ENCODE data around the gene CD48.

DNA sequence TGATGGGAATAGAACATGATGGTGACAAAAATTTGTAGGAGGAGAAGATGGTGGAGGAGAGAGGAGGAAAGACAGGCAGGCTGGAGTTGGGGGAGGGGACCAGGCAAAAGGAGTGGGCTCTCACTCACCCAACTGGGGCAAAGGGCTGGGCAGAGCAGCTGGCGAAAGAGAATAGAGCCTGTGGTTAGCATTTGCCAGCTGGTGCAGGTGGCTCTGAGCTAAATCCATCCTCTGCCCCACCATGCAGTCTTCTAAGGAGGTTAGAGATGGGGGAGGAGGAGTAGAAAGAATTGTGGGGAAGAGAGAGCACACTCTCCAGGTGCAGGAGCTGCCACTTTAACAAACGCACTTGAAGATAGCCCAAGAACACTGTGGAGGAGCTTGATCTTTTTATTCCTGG is 37.2 kb downstream of the CD48 start:
- TF ChIP-seq, protein P1, sequence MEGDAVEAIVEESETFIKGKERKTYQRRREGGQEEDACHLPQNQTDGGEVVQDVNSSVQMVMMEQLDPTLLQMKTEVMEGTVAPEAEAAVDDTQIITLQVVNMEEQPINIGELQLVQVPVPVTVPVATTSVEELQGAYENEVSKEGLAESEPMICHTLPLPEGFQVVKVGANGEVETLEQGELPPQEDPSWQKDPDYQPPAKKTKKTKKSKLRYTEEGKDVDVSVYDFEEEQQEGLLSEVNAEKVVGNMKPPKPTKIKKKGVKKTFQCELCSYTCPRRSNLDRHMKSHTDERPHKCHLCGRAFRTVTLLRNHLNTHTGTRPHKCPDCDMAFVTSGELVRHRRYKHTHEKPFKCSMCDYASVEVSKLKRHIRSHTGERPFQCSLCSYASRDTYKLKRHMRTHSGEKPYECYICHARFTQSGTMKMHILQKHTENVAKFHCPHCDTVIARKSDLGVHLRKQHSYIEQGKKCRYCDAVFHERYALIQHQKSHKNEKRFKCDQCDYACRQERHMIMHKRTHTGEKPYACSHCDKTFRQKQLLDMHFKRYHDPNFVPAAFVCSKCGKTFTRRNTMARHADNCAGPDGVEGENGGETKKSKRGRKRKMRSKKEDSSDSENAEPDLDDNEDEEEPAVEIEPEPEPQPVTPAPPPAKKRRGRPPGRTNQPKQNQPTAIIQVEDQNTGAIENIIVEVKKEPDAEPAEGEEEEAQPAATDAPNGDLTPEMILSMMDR (IDR thresholded peaks at IDR 0.05; ENCODE audit: low read depth, low read length): no peak
- no peak for TF ChIP-seq EZH2phosphoT487 (IDR thresholded peaks at IDR 0.05; ENCODE audit: low read depth)

Data from OCI-LY3 (cell line).